ENCODE results near the gene NEK6.

Gene NEK6

GRCh38 chr9:124272118-124272517 is 14.4 kb downstream of the NEK6 start:
- H3K4me1 ChIP-seq (ENCODE audit: control insufficient read depth in 1 of 2, insufficient read depth in 2 of 2, low read length in 2 of 2), result peaks cover 21 to 30% of the 10 kb centered on the region in 2 experiments
- peaks cover 2% of the 10 kb centered on the region for H3K9me3 ChIP-seq (ENCODE audit: insufficient read depth, low read depth, low read length)
- H3K4me3 ChIP-seq (ENCODE audit: low read depth, low read length), result no peak overlapping the region
- no peak overlapping the region for H2AFZ ChIP-seq (ENCODE audit: insufficient read depth, low read length, poor library complexity)
- no peak overlapping the region for H3K14ac ChIP-seq (ENCODE audit: low read length)
- no peak overlapping the region for H2BK12ac ChIP-seq (ENCODE audit: low read length)
- peak overlapping the region; percentile 14 for H3K18ac ChIP-seq (ENCODE audit: low read length)
- peaks cover 1% of the 10 kb centered on the region for H3K79me1 ChIP-seq (ENCODE audit: low read length)
- H3K4me2 ChIP-seq (ENCODE audit: low read length), result no peak overlapping the region
- H4K8ac ChIP-seq (ENCODE audit: low read depth, low read length), result no peak overlapping the region
- H3K36me3 ChIP-seq (ENCODE audit: control insufficient read depth in 1 of 2, insufficient read depth in 2 of 2, low read length in 2 of 2), result peaks cover 3 to 7% of the 10 kb centered on the region in 2 experiments
- H2BK120ac ChIP-seq (ENCODE audit: insufficient read depth, low read length, poor library complexity), result no peak overlapping the region
- DNase-seq, result no peak
- no peak overlapping the region for H3K9ac ChIP-seq (ENCODE audit: low read length)
- no peak overlapping the region for H3K4ac ChIP-seq (ENCODE audit: low read depth, low read length)
- no peak overlapping the region for H2BK5ac ChIP-seq (ENCODE audit: low read depth, low read length, poor library complexity)
- peak overlapping the region; percentile 2 for H3K27ac ChIP-seq (ENCODE audit: low read depth, low read length)
- H2AK5ac ChIP-seq (ENCODE audit: low read length), result no peak overlapping the region
- no peak overlapping the region for H3K23ac ChIP-seq (ENCODE audit: low read length)
- WGBS (ENCODE audit: extremely low coverage, insufficient coverage, insufficient read length), result no CpG with 5 or more reads among the region's 7 CpGs
- peaks cover 14% of the 10 kb centered on the region for H3K79me2 ChIP-seq (ENCODE audit: control insufficient read depth, insufficient read depth, low read length, poor library complexity)
- no peaks in the 10 kb centered on the region for H3K27me3 ChIP-seq (ENCODE audit: insufficient read depth, low read length)
- H4K91ac ChIP-seq (ENCODE audit: low read depth, low read length), result no peak overlapping the region
- H4K12ac ChIP-seq (ENCODE audit: low read depth, low read length), result no peak overlapping the region

DNA sequence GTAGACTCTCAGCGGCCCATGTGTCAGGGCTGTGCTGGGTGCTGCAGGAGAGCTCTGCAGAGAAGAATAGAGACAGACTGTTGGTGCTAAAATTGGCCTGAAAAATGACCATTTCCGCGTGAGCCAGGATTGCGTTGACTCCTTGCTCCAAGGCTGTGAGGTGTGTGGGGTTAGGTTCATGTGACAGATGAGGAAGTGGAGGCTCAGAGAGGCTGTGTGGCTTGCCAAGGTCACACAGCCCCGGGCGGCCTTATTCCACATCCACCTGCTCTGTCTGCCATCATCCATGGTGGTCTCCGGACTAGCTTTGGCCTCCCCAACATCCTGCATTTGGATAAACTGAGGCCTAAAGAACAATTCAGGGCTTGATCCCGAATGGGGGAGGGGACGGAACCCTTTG is 15.2 kb downstream of the NEK6 start:
- Histone ChIP-seq H3K23ac (ENCODE audit: low read length) (no peak overlapping the region), H3K4me3 (ENCODE audit: low read depth, low read length) (no peak overlapping the region), H3K4me2 (ENCODE audit: low read length) (no peak overlapping the region), H2AFZ (ENCODE audit: insufficient read depth, low read length, poor library complexity) (no peak overlapping the region), H2BK5ac (ENCODE audit: low read depth, low read length, poor library complexity) (no peak overlapping the region), H3K9me3 (ENCODE audit: insufficient read depth, low read depth, low read length) (peaks cover 2% of the 10 kb centered on the region), H3K79me1 (ENCODE audit: low read length) (no peaks in the 10 kb centered on the region), H3K4ac (ENCODE audit: low read depth, low read length) (peak overlapping the region; percentile 0), H2BK120ac (ENCODE audit: insufficient read depth, low read length, poor library complexity) (no peak overlapping the region), H3K27me3 (ENCODE audit: insufficient read depth, low read length) (no peaks in the 10 kb centered on the region), H3K4me1 (ENCODE audit: control insufficient read depth in 1 of 2, insufficient read depth in 2 of 2, low read length in 2 of 2) (peaks cover 17 to 23% of the 10 kb centered on the region in 2 experiments), H3K14ac (ENCODE audit: low read length) (no peak overlapping the region), H4K8ac (ENCODE audit: low read depth, low read length) (no peak overlapping the region), H3K27ac (ENCODE audit: low read depth, low read length) (no peak overlapping the region), H3K18ac (ENCODE audit: low read length) (no peak overlapping the region), H3K9ac (ENCODE audit: low read length) (no peak overlapping the region), H4K12ac (ENCODE audit: low read depth, low read length) (no peak overlapping the region), H3K79me2 (ENCODE audit: control insufficient read depth, insufficient read depth, low read length, poor library complexity) (peaks cover 13% of the 10 kb centered on the region), H3K36me3 (ENCODE audit: control insufficient read depth in 1 of 2, insufficient read depth in 2 of 2, low read length in 2 of 2) (peaks cover 3 to 8% of the 10 kb centered on the region in 2 experiments), H4K91ac (ENCODE audit: low read depth, low read length) (no peak overlapping the region), H2BK12ac (ENCODE audit: low read length) (no peak overlapping the region), H2AK5ac (ENCODE audit: low read length) (no peak overlapping the region)
- DNase-seq, result no peak
- no CpG with 5 or more reads among the region's 9 CpGs for WGBS (ENCODE audit: extremely low coverage, insufficient coverage, insufficient read length)

DNA sequence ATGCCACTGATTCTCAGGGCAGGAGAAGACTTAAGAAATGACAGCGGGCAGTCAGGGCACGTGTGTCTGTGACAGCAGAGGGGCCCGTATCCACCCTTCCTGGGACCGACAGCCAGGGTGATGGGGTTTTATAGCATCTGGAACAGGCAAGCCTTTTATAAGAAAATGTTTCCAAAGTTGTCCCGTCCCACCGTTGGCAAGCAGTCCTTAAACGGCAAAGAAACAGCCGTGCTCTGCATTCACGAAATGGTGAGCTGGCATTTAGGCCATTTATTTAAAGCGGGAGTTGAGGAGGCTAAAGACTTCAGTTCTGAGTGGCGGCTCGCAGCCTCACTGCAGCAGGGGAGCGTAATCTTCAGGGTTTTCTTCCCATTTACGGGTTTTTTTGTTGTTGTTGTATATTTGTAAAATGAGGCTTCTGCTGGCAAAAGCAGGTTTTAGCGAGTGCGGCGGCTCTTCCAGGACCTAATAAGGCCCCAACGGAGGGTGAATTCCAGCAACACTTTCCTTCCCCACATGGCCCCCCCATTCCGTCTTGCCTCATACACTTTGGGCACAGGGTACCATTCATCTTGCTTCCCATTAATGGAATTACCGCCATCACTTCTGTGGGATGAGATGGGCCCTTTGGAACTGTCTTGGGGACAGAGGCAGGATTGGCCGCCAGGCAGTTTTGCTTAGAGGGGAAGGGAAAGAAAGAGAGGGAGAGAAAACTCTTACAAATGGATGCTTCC is 15.8 kb downstream of the NEK6 start:
- no peak overlapping the region for H4K8ac ChIP-seq (ENCODE audit: low read depth, low read length)
- H4K91ac ChIP-seq (ENCODE audit: low read depth, low read length), result no peak overlapping the region
- DNase-seq, result no peak
- no peak overlapping the region for H2BK5ac ChIP-seq (ENCODE audit: low read depth, low read length, poor library complexity)
- no peak overlapping the region for H3K23ac ChIP-seq (ENCODE audit: low read length)
- peaks cover 5 to 9% of the 10 kb centered on the region in 2 experiments for H3K36me3 ChIP-seq (ENCODE audit: control insufficient read depth in 1 of 2, insufficient read depth in 2 of 2, low read length in 2 of 2)
- no peak overlapping the region for H2BK12ac ChIP-seq (ENCODE audit: low read length)
- peaks cover 2% of the 10 kb centered on the region for H3K79me1 ChIP-seq (ENCODE audit: low read length)
- H2AK5ac ChIP-seq (ENCODE audit: low read length), result no peak overlapping the region
- peaks cover 17% of the 10 kb centered on the region for H3K79me2 ChIP-seq (ENCODE audit: control insufficient read depth, insufficient read depth, low read length, poor library complexity)
- no peak overlapping the region for H3K9ac ChIP-seq (ENCODE audit: low read length)
- H3K4me1 ChIP-seq (ENCODE audit: control insufficient read depth in 1 of 2, insufficient read depth in 2 of 2, low read length in 2 of 2), result peaks cover 20 to 26% of the 10 kb centered on the region in 2 experiments
- H3K27ac ChIP-seq (ENCODE audit: low read depth, low read length), result no peak overlapping the region
- peaks cover 2% of the 10 kb centered on the region for H3K9me3 ChIP-seq (ENCODE audit: insufficient read depth, low read depth, low read length)
- no peaks in the 10 kb centered on the region for H3K27me3 ChIP-seq (ENCODE audit: insufficient read depth, low read length)
- no peak overlapping the region for H4K12ac ChIP-seq (ENCODE audit: low read depth, low read length)
- no peak overlapping the region for H3K14ac ChIP-seq (ENCODE audit: low read length)
- no peak overlapping the region for H3K4me2 ChIP-seq (ENCODE audit: low read length)
- H3K4ac ChIP-seq (ENCODE audit: low read depth, low read length), result peak overlapping the region; percentile 0
- WGBS (ENCODE audit: extremely low coverage, insufficient coverage, insufficient read length), result no CpG with 5 or more reads among the region's 21 CpGs
- no peak overlapping the region for H2AFZ ChIP-seq (ENCODE audit: insufficient read depth, low read length, poor library complexity)
- H3K18ac ChIP-seq (ENCODE audit: low read length), result no peak overlapping the region
- no peak overlapping the region for H2BK120ac ChIP-seq (ENCODE audit: insufficient read depth, low read length, poor library complexity)
- no peak overlapping the region for H3K4me3 ChIP-seq (ENCODE audit: low read depth, low read length)

DNA sequence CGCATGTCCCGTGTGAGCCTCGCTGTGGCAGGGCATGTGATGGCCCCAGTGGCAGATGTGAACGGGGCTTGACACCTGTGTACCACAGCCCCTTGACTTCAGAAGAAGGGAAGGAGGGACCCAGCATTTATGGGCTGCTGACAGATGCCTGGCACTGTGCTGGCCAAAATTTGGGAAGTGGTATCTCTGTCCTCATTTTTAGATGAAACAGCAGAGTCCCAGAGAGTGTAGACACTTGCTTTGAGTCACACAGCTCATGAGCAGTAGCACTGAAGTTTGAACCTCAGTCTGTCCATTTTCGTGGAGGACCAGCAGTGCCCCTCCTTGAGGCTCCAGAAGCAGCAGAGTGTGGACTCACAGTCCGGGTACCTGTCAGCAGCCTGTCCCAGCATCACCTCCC is 16.5 kb downstream of the NEK6 start:
- H3K27me3 ChIP-seq (ENCODE audit: insufficient read depth, low read length), result no peaks in the 10 kb centered on the region
- H3K79me2 ChIP-seq (ENCODE audit: control insufficient read depth, insufficient read depth, low read length, poor library complexity), result peaks cover 19% of the 10 kb centered on the region
- no peak overlapping the region for H4K91ac ChIP-seq (ENCODE audit: low read depth, low read length)
- H2BK5ac ChIP-seq (ENCODE audit: low read depth, low read length, poor library complexity), result no peak overlapping the region
- no peak overlapping the region for H3K4me2 ChIP-seq (ENCODE audit: low read length)
- DNase-seq, result no peak
- H3K36me3 ChIP-seq (ENCODE audit: control insufficient read depth in 1 of 2, insufficient read depth in 2 of 2, low read length in 2 of 2), result peaks cover 5 to 9% of the 10 kb centered on the region in 2 experiments
- WGBS (ENCODE audit: extremely low coverage, insufficient coverage, insufficient read length), result no CpG with 5 or more reads among the region's 6 CpGs
- H3K4me1 ChIP-seq (ENCODE audit: control insufficient read depth in 1 of 2, insufficient read depth in 2 of 2, low read length in 2 of 2), result peaks cover 24 to 26% of the 10 kb centered on the region in 2 experiments
- H2BK12ac ChIP-seq (ENCODE audit: low read length), result no peak overlapping the region
- no peak overlapping the region for H2BK120ac ChIP-seq (ENCODE audit: insufficient read depth, low read length, poor library complexity)
- no peak overlapping the region for H3K9ac ChIP-seq (ENCODE audit: low read length)
- no peak overlapping the region for H2AK5ac ChIP-seq (ENCODE audit: low read length)
- no peak overlapping the region for H3K27ac ChIP-seq (ENCODE audit: low read depth, low read length)
- H3K18ac ChIP-seq (ENCODE audit: low read length), result no peak overlapping the region
- H3K4me3 ChIP-seq (ENCODE audit: low read depth, low read length), result no peak overlapping the region
- H3K79me1 ChIP-seq (ENCODE audit: low read length), result peaks cover 2% of the 10 kb centered on the region
- no peak overlapping the region for H4K8ac ChIP-seq (ENCODE audit: low read depth, low read length)
- H3K14ac ChIP-seq (ENCODE audit: low read length), result no peak overlapping the region
- H2AFZ ChIP-seq (ENCODE audit: insufficient read depth, low read length, poor library complexity), result no peak overlapping the region
- H3K4ac ChIP-seq (ENCODE audit: low read depth, low read length), result no peak overlapping the region
- no peak overlapping the region for H4K12ac ChIP-seq (ENCODE audit: low read depth, low read length)
- H3K9me3 ChIP-seq (ENCODE audit: insufficient read depth, low read depth, low read length), result peaks cover 2% of the 10 kb centered on the region
- no peak overlapping the region for H3K23ac ChIP-seq (ENCODE audit: low read length)

Measured in trophoblast cell (in vitro differentiated cells and primary cell).